GM12892 (cell line): ENCODE measurements around the gene CITED2. TPM values are rescaled to one million over a fixed set of nuclear protein-coding genes. Genes with fewer than 3 reads are reported as not detected.
"Not testable (repeated sequence)": the region's sequence is repeated elsewhere in the genome, so short reads cannot be mapped to it uniquely, and the experiment has no call there.

Experiments
- DNase-seq: peaks from one replicate; pipeline ENCODE4 v3.0.0; 2011; ENCODE audit not compliant: insufficient read length
- FAIRE-seq: peaks from 2 replicates; lab custom pipeline; 2011; peaks lifted over from hg19 to GRCh38; lab: Jason Lieb, UNC
- POLR2A ChIP-seq: IDR thresholded peaks from 2 replicates; pipeline ENCODE4 v1.6.1; 2011; ENCODE audit warnings: low read depth, low read length, control low read depth
- POLR2AphosphoS5 ChIP-seq: IDR thresholded peaks from 2 replicates; pipeline ENCODE4 v1.6.1; 2011; ENCODE audit warnings: low read depth, low read length, control low read depth
- TAF1 ChIP-seq: IDR thresholded peaks from 2 replicates; pipeline ENCODE4 v1.6.1; 2011; ENCODE audit warnings: low read depth, mild to moderate bottlenecking, control low read depth, low read length, borderline replicate concordance
- polyA plus RNA-seq: library from polyadenylated mRNA; unstranded; fragments of >200 nt; gene quantifications from one replicate; pipeline ENCODE4 v1.2.1, GENCODE V29; 2012; ENCODE audit warnings: missing spikeins, inconsistent platforms; ENCODE audit not compliant: missing spikeins

Gene CITED2, protein sequence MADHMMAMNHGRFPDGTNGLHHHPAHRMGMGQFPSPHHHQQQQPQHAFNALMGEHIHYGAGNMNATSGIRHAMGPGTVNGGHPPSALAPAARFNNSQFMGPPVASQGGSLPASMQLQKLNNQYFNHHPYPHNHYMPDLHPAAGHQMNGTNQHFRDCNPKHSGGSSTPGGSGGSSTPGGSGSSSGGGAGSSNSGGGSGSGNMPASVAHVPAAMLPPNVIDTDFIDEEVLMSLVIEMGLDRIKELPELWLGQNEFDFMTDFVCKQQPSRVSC
- 4.3 TPM for polyA plus RNA-seq

DNA sequence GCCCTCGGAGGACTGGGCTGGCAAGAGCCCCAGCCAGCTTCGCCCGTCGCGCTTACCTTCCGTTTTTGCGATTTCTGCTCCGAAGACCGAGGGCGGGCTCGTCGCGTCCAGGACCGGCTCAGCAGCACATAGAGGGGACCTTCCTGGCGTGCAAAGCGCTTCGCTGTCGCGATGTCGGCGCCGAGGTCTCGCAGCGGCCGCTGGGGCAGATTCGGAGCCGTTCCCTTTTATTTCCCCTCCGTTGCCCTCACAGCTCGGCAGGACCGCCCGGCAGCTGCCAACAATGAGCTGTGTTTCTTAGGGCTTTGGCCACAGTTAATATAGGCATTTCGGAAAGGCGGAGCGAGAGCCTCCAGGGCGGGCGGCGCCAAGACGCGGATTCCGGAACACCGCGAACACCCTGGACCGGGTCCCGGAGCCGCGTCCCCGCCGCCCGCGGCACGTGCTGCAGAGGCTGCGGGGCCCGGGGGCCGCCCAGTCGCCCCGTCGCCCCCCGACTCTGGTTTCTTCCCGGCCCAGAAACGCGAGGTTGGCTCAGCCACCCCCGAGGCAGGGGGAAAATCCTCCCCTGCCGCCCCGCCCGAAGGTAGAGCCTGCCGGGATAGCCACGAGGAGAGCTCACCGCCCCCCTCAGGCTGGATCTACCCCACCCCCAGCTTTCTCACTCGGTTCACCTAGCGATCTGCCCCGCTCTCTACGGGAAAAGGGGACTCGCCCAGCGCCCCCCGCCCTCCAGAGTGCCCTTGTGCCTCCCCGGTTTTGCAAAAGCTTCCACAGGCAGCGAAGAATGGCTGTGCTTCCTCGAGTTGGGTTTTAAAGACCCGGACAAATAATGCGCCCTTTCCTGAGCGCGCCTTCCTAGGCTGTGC lies at the start of gene CITED2:
Gene CITED2 (minus strand): TSS at position 292 of the 869 bp plus-strand sequence. CDS start 704 bp downstream, outside the sequence.
- peak; percentile 48 for DNase-seq
- TF ChIP-seq POLR2AphosphoS5 (peak; percentile 98), TAF1 (peak; percentile 94), POLR2A (peak; percentile 99)
- FAIRE-seq = peak; percentile 83

DNA sequence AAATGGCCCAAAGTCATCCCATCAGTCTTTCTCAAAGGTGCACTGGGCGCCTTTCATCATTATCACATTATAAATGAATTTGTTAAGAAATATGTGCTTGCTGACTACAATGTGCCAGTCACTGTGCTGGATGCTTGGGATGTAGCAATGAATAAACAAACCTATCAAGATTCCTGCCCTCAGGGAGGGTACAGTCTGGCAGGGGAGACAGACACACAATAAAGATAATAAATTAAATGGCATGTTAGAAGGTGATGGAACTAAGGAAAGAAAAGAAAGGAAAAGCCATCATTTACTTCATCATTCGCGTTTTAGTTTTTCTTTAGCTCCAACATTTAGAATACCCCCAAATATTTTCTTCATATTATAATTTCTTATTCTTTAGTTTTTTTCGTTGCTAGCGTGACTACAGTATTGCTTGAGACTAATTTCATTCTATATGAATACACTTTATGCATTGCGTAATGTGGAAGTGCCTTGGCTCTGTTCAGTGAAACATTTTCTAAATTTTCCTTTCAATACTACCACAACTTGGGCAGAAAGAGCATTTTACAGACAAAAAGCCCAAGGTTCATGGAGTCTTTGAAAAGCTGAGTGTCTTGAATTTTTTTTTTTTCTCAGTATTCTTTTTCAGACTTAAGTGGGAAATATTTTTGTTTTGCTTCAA lies 48.7 kb upstream of the CITED2 start:
- TF ChIP-seq POLR2AphosphoS5 (no peak), TAF1 (no peak), POLR2A (no peak)
- FAIRE-seq = no peak

DNA sequence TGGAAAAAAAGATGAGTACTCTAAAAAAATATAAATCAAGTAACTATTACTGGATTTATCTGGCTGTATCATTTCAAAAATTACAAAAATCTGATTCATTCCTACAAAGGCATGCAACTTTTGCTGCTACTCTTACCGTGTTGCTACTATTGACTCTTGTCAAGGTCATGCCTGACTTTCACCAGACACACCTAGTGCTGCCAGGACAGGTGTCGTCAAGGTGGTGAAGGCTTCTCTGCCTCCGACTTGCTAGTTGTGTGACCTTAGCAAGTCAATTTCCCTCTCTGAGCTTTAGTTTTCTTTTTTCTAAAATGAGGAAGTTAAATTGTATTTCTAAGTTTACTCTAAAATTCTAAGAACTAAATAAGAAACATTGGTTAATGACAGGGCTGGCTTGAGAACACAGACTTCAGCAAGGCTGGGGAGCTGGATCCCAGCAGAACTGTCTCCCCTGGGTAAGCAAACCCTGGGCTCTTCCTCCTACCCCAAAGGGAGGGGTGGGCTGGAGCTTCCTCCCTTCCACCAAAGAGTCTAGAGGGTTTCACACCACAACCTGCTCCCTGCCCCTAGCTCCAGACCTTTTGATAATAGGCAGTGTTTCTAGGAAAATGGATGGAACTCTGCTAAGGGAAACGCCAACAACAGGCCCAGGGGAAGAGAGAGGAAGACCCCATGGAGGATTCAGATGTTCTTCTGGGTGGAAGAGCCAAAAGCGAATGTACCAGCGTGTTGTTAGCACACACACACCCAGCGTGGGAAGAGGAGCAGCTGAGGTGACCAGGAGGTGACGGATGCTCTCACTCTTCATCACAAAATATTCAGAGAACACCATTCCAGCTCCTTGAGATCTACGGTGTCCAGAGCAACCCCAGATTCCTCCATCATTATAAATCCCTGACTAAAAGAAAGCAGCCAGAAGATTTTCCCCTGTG lies 47.9 kb upstream of the CITED2 start:
- TF ChIP-seq POLR2A = no peak
- TF ChIP-seq POLR2AphosphoS5 = no peak
- TF ChIP-seq TAF1 = no peak
- DNase-seq = no peak
- no peak for FAIRE-seq

More for the DNA sequence above, 48.7 kb upstream of the CITED2 start:
- no peak for DNase-seq

DNA sequence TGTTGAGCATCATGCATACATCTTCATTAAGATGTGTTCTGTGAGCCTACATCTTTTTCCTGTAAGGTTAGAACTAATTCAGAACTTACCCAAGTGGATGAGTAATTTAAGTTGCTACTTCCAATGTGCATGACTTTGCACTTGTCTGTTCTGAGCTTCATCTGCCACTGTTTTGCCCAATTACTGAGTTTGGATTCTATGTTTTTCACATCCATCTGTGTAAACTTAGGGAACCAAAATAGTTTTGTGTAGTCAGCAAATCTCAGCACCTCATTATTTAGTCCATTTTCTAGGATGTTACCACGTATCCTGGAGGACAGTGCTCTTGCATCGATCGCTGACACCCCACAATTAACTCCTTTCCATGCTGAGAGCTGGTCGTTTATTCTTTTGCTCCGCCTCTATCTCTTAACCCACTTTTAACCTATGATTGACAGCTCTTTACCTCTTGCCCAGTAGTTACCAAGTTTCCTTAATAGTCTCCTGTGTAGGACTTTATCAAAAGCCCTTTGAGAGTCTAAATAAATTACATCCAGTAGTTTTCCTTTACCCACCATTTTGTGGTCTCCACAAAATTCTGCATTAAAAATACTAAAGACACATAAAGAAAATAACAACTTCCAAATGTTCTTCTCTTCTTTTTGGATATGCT lies 44.2 kb upstream of the CITED2 start:
- FAIRE-seq (no peak), DNase-seq (no peak)
- TF ChIP-seq POLR2AphosphoS5 = no peak
- TF ChIP-seq TAF1 = no peak
- TF ChIP-seq POLR2A = no peak

DNA sequence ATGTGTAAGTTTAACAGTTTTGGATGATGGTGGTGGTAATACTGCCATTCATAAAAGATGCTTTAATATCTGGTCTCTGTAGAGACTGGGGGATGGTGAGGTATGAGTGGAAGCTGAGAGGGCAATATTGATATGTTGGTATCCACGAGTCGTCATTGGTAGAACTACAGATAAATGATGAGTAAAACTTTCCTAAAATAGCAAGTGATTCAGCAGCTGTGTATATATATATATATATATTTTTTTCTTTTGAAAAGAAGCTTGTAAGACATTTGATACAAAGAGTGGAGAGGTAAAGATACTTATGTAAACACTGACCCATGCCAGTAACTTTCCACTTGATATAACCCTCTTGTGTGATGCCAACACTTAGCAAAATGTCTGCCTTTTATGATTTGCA lies 41.7 kb upstream of the CITED2 start:
- TF ChIP-seq POLR2AphosphoS5 = no peak
- no peak for TF ChIP-seq TAF1
- TF ChIP-seq POLR2A = no peak
- FAIRE-seq (no peak), DNase-seq (no peak)

DNA sequence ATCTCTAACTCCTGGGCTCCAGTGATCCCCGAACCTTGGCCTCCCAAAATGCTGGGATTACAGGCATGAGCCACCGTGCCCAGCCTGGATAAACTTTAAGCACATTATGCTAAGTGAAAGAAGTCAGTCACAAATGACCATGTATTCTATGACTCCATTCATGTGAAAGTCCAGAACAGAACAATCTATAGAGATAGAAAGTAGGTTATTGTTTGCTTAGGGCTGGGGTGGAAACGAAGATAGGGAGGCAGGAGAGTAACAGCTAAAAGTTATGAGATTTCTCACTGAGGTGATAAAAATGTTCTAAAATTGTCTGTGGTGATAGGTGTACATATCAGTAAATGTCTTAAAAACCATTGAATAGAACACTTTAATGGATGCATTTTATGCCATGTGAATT lies 40.9 kb upstream of the CITED2 start:
- DNase-seq (no peak), FAIRE-seq (no peak)
- TF ChIP-seq POLR2AphosphoS5 (no peak), TAF1 (no peak), POLR2A (no peak)

DNA sequence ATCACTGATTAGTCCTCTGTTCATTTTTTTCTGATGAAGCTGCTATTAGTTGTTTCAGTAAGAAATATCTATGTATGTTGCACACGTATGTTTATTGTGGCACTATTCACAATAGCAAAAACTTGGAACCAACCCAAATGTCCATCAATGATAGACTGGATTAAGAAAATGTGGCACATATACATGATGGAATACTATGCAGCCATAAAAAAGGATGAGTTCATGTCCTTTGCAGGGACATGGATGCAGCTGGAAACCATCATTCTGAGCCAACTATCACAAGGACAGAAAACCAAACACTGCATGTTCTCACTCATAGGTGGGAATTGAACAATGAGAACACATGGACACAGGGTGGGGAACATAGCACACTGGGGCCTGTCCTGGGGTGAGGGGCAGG lies 37.7 kb upstream of the CITED2 start:
- not testable (repeated sequence) for FAIRE-seq

DNA sequence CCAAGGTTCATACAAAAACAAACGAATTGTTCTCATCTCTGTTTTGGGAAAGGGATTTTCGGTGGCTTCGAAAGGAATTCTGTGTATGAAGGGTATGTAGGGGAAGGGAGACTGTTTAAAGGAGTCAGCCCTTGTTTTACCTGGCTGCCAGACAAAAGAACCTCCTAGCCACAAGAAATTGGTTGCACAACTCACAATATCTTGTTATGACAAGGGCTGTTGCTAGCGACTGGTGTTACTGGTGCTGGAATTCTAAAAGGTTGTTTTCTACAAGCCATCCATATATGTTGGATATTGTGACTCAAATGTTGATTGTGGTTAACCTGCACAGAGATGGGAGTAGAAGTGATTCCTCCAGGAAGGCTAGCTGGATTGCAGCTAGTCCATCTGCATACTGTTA lies 34.6 kb upstream of the CITED2 start:
- TF ChIP-seq TAF1 (no peak), POLR2AphosphoS5 (no peak), POLR2A (no peak)
- DNase-seq (no peak), FAIRE-seq (no peak)

More for the DNA sequence above, 37.7 kb upstream of the CITED2 start:
- DNase-seq = not testable (repeated sequence)

DNA sequence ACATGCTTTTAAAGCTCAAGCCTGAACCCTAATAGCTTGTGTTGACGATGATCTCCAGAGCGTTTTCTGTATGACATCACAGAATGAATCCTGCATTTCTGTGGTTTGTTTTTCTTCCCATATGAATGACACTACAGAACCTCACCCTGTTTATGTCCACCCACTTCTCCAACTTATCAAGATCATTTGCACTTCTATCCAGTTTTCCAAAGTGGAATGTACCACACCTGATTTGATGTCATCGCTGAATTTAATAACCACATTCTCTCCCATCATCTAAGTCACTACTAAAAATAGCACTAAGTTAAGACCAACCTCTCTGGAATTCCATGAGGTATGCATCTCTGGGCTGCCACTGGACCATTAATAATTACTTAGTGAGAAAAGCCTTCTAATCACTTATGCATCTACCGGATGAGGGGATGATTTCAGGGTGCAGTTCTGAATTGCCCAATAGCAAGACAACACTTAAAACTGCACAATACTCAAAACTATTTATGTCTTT lies 33.3 kb upstream of the CITED2 start:
- no peak for DNase-seq
- FAIRE-seq = no peak
- TF ChIP-seq POLR2AphosphoS5 (no peak), POLR2A (no peak), TAF1 (no peak)

DNA sequence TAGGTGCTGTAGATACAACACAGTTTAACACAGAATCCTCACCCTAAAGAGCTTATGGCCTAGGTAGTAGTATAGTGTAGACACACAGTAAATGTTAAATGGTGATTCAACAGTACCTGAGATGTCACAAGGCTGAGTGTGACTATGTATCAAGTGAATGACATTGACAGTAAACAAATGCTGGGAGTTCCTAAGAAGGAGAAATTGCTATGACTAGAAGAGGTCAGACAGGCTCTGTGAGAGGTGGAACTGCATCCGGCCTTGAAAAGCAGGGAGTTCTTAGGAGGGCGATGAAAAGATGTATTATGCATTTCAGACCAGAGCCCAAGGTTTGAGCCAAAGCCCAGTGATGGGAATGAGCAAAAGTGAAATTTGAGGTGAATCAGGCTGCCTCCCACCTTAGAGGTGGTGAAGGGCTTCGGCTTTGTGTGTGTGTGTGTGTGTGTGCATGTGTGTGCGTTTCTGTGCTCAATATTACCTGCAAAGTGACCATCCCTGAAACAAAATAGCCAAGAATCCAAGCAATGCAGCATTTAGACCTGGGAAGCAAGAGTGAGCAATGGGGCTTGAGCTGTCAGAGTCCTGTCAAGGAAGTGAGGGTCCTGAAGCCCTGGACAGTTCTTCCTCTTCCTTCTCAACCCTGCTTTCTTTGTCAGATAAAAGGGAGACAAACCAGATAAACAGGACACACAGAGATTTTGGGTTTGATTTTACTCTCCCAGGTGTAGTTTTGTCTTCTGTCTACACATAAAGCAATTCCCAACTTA lies 32.3 kb upstream of the CITED2 start:
- FAIRE-seq (no peak), DNase-seq (no peak)
- TF ChIP-seq TAF1 (no peak), POLR2AphosphoS5 (no peak), POLR2A (no peak)
